ENCODE measurements around the gene OR51S1. TPM values are rescaled to one million over a fixed set of nuclear protein-coding genes. Genes with fewer than 3 reads are reported as not detected.

The OR51S1 gene, protein sequence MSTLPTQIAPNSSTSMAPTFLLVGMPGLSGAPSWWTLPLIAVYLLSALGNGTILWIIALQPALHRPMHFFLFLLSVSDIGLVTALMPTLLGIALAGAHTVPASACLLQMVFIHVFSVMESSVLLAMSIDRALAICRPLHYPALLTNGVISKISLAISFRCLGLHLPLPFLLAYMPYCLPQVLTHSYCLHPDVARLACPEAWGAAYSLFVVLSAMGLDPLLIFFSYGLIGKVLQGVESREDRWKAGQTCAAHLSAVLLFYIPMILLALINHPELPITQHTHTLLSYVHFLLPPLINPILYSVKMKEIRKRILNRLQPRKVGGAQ
- total RNA-seq: not detected
- not detected for total RNA-seq (2013)

DNA sequence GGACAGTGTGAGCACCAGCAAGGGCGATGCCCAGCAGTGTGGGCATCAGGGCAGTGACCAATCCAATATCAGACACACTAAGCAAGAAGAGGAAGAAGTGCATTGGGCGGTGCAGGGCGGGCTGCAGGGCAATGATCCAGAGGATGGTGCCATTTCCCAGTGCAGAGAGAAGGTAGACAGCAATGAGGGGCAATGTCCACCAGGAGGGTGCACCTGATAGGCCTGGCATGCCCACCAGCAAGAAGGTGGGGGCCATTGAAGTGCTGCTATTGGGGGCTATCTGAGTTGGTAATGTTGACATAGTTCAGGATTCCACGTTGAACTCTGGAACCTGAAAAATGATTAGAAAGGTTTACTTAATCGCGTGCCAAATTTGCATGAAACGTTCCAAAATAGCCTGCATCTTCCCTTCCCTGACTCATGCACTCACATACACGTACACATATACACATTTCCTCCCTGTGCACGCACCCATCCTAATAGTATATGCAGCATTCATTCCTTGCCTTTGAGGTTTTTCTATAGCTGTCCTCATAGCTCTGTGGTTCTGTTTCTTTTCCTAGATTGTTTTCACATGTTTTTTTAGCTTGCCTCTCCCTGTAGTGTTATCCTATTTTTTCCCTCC lies at the start of gene OR51S1:
Gene OR51S1, minus strand, starts transcription at position 301 of the 625 bp plus-strand sequence. Its CDS starts 0 bp downstream, at position 301.
- 81% methylated on average over 9 of the region's 9 CpGs for WGBS (ENCODE audit: insufficient coverage)

DNA sequence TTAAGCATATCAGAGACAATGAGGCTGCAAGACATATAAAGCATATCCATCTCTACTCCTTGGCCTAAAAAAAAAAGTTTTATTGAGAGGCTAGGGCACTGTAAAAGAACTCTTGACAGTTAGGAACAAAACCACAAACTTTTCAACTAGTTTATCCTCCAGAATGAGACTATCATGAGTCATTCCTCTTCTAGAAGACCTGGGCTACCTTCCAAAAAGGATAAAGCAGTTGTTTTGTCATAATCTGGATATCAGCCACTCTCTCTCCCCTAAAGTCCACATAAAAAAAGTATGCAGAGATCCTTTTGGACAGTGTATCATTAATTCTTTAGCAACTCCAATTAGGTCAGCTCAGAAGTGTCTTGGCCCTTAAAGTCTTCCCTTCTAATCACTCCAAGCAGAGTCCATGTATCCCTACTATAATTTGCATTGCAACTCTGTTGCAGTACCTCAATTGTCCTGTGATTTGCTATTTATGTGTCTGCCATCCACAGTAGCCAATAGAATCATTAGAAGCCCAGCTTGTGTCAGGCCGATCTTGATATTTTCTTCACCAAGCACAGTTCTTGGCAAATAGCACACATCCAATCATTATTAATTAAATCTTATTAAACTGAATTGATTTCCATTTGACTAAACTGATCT lies 43.1 kb upstream of the OR51S1 start:
- Histone ChIP-seq H3K27ac (ENCODE audit: low read length) (no peak overlapping the region), H3K9me3 (ENCODE audit: control insufficient read depth, insufficient read depth, low read length) (no peaks in the 10 kb centered on the region), H3K27me3 (ENCODE audit: control insufficient read depth, insufficient read depth, low read length) (no peaks in the 10 kb centered on the region), H3K36me3 (ENCODE audit: control insufficient read depth, insufficient read depth, low read length) (no peaks in the 10 kb centered on the region), H3K4me1 (ENCODE audit: control insufficient read depth, insufficient read depth, low read length) (no peaks in the 10 kb centered on the region), H3K4me3 (ENCODE audit: low read length) (no peak overlapping the region)
- no peaks in the 10 kb centered on the region for H3K27me3 Mint-ChIP-seq (ENCODE audit: low read depth in 2 of 2)
- H3K4me1 Mint-ChIP-seq: no peaks in the 10 kb centered on the region
- no peak overlapping the region for H3K27ac Mint-ChIP-seq
- ATAC-seq: no peak
- intact Hi-C loops (cut with micrococcal nuclease): no loop called here
- peaks cover 0 to 12% of the 10 kb centered on the region in 2 donors for H3K9me3 Mint-ChIP-seq
- TF ChIP-seq, protein P1, sequence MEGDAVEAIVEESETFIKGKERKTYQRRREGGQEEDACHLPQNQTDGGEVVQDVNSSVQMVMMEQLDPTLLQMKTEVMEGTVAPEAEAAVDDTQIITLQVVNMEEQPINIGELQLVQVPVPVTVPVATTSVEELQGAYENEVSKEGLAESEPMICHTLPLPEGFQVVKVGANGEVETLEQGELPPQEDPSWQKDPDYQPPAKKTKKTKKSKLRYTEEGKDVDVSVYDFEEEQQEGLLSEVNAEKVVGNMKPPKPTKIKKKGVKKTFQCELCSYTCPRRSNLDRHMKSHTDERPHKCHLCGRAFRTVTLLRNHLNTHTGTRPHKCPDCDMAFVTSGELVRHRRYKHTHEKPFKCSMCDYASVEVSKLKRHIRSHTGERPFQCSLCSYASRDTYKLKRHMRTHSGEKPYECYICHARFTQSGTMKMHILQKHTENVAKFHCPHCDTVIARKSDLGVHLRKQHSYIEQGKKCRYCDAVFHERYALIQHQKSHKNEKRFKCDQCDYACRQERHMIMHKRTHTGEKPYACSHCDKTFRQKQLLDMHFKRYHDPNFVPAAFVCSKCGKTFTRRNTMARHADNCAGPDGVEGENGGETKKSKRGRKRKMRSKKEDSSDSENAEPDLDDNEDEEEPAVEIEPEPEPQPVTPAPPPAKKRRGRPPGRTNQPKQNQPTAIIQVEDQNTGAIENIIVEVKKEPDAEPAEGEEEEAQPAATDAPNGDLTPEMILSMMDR (IDR thresholded peaks at IDR 0.05): no peak
- H3K4me3 Mint-ChIP-seq: no peak overlapping the region
- 100% methylated on average over 1 of the region's 1 CpG for WGBS (ENCODE audit: insufficient coverage)
- DNase-seq: no peak
- no peaks in the 10 kb centered on the region for H3K36me3 Mint-ChIP-seq

More for the DNA sequence above, at the start of gene OR51S1:
- Mint-ChIP-seq H3K4me3 (no peak within 1 kb of the TSS), H3K27ac (no peak within 1 kb of the TSS), H3K27me3 (ENCODE audit: low read depth in 2 of 2) (peaks cover 8 to 13% of the 10 kb centered on the region in 2 donors), H3K4me1 (no peaks in the 10 kb centered on the region), H3K36me3 (no peaks in the 10 kb centered on the region), H3K9me3 (peaks cover 0 to 2% of the 10 kb centered on the region in 2 donors)
- H3K9me3 ChIP-seq (ENCODE audit: control insufficient read depth, insufficient read depth, low read length): no peaks in the 10 kb centered on the region
- intact Hi-C loops (cut with micrococcal nuclease): no loop called here
- no peak within 1 kb of the TSS for H3K27ac ChIP-seq (ENCODE audit: low read length)
- H3K4me1 ChIP-seq (ENCODE audit: control insufficient read depth, insufficient read depth, low read length): no peaks in the 10 kb centered on the region
- TF ChIP-seq, protein P1 (IDR thresholded peaks at IDR 0.05): no peak
- DNase-seq: no peak
- no peak within 1 kb of the TSS for H3K4me3 ChIP-seq (ENCODE audit: low read length)
- H3K27me3 ChIP-seq (ENCODE audit: control insufficient read depth, insufficient read depth, low read length): no peaks in the 10 kb centered on the region
- no peak for ATAC-seq
- no peaks in the 10 kb centered on the region for H3K36me3 ChIP-seq (ENCODE audit: control insufficient read depth, insufficient read depth, low read length)

DNA sequence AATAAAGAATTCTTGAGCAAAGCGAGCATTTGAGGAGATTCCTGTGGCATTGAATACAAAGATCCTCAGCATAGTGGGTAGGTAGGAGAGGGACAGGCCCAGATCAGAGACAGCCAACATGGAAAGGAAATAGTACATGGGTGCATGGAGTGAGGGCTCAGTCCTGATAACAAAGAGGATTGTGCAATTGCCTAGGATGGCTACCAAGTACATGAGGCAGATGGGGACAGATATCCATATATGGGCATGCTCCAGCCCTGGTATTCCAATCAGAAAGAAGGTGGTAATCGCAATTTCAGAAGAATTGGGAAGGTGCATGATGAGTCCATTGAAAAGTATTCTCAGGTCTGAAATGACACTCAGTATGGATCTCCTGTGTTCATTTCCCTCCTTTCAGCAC lies 41.3 kb upstream of the OR51S1 start:
- TF ChIP-seq, protein P1 (IDR thresholded peaks at IDR 0.05): no peak
- no peaks in the 10 kb centered on the region for H3K27me3 ChIP-seq (ENCODE audit: control insufficient read depth, insufficient read depth, low read length)
- H3K4me1 ChIP-seq (ENCODE audit: control insufficient read depth, insufficient read depth, low read length): no peaks in the 10 kb centered on the region
- no peak overlapping the region for H3K4me3 Mint-ChIP-seq
- WGBS (ENCODE audit: insufficient coverage): 77% methylated on average over 2 of the region's 2 CpGs
- no peak overlapping the region for H3K27ac ChIP-seq (ENCODE audit: low read length)
- peaks cover 0 to 12% of the 10 kb centered on the region in 2 donors for H3K9me3 Mint-ChIP-seq
- H3K27me3 Mint-ChIP-seq (ENCODE audit: low read depth in 2 of 2): no peaks in the 10 kb centered on the region
- no peaks in the 10 kb centered on the region for H3K36me3 Mint-ChIP-seq
- ATAC-seq: no peak
- DNase-seq: no peak
- intact Hi-C loops (cut with micrococcal nuclease): no loop called here
- H3K9me3 ChIP-seq (ENCODE audit: control insufficient read depth, insufficient read depth, low read length): no peaks in the 10 kb centered on the region
- no peak overlapping the region for H3K4me3 ChIP-seq (ENCODE audit: low read length)
- H3K27ac Mint-ChIP-seq: no peak overlapping the region
- no peaks in the 10 kb centered on the region for H3K4me1 Mint-ChIP-seq
- no peaks in the 10 kb centered on the region for H3K36me3 ChIP-seq (ENCODE audit: control insufficient read depth, insufficient read depth, low read length)

Measured in natural killer cell (primary cell).